Fibroblast of villous mesenchyme (primary cell): ENCODE data around the gene TAF4. TPM values are rescaled to one million over a fixed set of nuclear protein-coding genes. Genes with fewer than 3 reads are reported as not detected.

Source experiments
- DNase-seq: peaks from one replicate; pipeline ENCODE4 v3.0.0-alpha.2; 2010; ENCODE audit warnings: low read depth
- H3K4me3 ChIP-seq: 2 replicates; pipeline ENCODE4 v1.5.1; 2011; ENCODE audit warnings: low read depth, mild to moderate bottlenecking, low read length
- total RNA-seq: library from RNA; depleted of rRNA; stranded (reverse); fragments of >200 nt; gene quantifications from 2 replicates; pipeline ENCODE4 v1.2.3, GENCODE V29; 2012
- TF ChIP-seq, protein P1 (sequence below): IDR thresholded peaks from 2 replicates; pipeline ENCODE4 v1.5.1; 2012; ENCODE audit warnings: low read depth, mild to moderate bottlenecking, low read length; ENCODE audit not compliant: insufficient read depth

Gene TAF4
- total RNA-seq, 1 donor, result 3.0 TPM

GRCh38 chr20:61964675-61965605 lies 100.7 kb downstream of the TAF4 start:
- no peak for DNase-seq
- TF ChIP-seq, protein P1, sequence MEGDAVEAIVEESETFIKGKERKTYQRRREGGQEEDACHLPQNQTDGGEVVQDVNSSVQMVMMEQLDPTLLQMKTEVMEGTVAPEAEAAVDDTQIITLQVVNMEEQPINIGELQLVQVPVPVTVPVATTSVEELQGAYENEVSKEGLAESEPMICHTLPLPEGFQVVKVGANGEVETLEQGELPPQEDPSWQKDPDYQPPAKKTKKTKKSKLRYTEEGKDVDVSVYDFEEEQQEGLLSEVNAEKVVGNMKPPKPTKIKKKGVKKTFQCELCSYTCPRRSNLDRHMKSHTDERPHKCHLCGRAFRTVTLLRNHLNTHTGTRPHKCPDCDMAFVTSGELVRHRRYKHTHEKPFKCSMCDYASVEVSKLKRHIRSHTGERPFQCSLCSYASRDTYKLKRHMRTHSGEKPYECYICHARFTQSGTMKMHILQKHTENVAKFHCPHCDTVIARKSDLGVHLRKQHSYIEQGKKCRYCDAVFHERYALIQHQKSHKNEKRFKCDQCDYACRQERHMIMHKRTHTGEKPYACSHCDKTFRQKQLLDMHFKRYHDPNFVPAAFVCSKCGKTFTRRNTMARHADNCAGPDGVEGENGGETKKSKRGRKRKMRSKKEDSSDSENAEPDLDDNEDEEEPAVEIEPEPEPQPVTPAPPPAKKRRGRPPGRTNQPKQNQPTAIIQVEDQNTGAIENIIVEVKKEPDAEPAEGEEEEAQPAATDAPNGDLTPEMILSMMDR, result no peak
- H3K4me3 ChIP-seq, result no peak overlapping the region

GRCh38 chr20:61963885-61964674 lies 101.6 kb downstream of the TAF4 start:
- no peak for DNase-seq
- H3K4me3 ChIP-seq, result no peak overlapping the region
- TF ChIP-seq, protein P1, result no peak

DNA sequence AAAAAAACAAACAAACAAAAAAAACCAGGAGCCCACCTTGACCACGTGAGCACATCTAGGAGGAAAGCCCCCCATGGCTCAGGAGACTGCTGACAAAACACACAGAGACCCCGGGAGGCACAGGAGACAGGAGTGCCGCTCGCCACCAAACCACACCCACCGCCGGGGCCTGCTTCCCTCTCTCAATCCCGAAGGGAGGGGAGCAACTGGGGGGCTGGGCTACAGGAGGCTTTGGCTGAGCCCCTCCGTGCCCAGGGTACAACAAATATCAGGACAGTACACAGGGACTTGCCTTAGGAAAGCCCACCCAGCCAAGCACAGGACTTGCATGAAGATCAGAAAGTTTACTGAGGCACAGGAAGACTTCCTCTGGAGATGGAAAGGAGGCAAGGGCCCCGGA lies 102.5 kb downstream of the TAF4 start:
- no peak for DNase-seq
- no peak overlapping the region for H3K4me3 ChIP-seq
- TF ChIP-seq, protein P1, result no peak

DNA sequence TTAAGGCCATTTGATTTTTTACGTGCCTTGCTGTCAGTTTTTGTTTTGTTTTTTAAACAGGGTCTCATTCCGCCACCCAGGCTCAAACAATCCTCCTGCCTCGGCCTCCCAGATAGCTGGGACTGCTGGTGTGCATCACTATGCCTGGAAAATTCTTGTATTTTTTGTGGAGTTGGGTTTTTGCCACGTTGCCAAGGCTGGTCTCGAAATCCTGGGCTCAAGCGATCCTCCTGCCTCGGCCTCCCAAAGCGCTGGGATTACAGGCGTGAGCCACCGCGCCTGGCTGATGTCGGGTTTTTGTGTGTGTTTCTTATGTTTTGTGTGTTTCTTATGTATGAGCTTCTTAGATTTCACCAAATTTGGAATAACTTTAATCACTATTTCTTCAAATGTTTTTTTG lies 104.8 kb downstream of the TAF4 start:
- no peak for DNase-seq
- no peak overlapping the region for H3K4me3 ChIP-seq
- TF ChIP-seq, protein P1, result no peak

- no peak overlapping the region for H3K4me3 ChIP-seq
- no peak for DNase-seq
- TF ChIP-seq, protein P1, result no peak
Observed at GRCh38 chr20:61958773-61959700, 106.6 kb downstream of the TAF4 start.
